ENCODE data around the gene TPGS2. TPM values are rescaled to one million over a fixed set of nuclear protein-coding genes. Genes with fewer than 3 reads are reported as not detected.

The TPGS2 gene
- total RNA-seq, 1 donor from 2014 or later, result 95.4 TPM

GRCh38 chr18:36760598-36760997, 68.2 kb downstream of the TPGS2 start:
- Mint-ChIP-seq H3K27ac (ENCODE audit: unreplicated experiment) (no peak overlapping the region), H3K27me3 (ENCODE audit: unreplicated experiment) (no peaks in the 10 kb centered on the region), H3K4me3 (ENCODE audit: unreplicated experiment) (no peak overlapping the region), H3K36me3 (ENCODE audit: unreplicated experiment) (no peaks in the 10 kb centered on the region), H3K9me3 (ENCODE audit: unreplicated experiment) (no peaks in the 10 kb centered on the region), H3K4me1 (ENCODE audit: unreplicated experiment) (no peaks in the 10 kb centered on the region)
- TF ChIP-seq, protein P1, sequence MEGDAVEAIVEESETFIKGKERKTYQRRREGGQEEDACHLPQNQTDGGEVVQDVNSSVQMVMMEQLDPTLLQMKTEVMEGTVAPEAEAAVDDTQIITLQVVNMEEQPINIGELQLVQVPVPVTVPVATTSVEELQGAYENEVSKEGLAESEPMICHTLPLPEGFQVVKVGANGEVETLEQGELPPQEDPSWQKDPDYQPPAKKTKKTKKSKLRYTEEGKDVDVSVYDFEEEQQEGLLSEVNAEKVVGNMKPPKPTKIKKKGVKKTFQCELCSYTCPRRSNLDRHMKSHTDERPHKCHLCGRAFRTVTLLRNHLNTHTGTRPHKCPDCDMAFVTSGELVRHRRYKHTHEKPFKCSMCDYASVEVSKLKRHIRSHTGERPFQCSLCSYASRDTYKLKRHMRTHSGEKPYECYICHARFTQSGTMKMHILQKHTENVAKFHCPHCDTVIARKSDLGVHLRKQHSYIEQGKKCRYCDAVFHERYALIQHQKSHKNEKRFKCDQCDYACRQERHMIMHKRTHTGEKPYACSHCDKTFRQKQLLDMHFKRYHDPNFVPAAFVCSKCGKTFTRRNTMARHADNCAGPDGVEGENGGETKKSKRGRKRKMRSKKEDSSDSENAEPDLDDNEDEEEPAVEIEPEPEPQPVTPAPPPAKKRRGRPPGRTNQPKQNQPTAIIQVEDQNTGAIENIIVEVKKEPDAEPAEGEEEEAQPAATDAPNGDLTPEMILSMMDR (IDR thresholded peaks at IDR 0.05), result no peak
- DNase-seq (ENCODE audit: extremely low spot score, unreplicated experiment), result no peak

DNA sequence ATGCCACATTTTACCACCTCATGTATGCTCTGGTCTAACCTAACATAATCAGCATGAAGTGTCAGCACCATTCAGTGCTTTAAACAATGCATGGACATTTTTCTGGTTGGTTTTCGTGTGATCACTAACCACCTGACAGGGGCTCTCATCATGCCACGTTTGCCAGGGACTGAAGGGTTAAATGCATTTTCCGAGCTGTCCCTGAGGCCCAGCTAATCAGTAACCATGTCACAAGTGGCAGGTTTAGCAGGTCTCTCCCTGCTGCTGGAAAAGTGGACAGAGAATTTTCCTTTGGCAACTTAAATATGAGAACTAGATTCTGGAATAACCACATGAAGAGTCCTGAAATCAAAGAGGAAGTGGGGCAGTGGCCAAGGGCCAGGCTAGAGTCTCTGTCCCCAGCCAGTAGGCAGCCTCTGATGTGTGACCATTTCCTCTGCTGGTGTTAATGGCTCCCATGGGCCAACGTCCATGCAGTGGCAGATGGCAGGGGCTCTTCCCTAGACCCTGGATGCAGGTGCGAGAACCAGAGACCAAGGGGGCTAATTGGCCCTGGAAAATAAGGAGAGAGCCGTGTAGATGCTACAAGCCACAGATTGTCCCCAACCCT, 69.5 kb downstream of the TPGS2 start:
- Mint-ChIP-seq H3K9me3 (ENCODE audit: unreplicated experiment) (no peaks in the 10 kb centered on the region), H3K4me3 (ENCODE audit: unreplicated experiment) (no peak overlapping the region), H3K27me3 (ENCODE audit: unreplicated experiment) (no peaks in the 10 kb centered on the region), H3K27ac (ENCODE audit: unreplicated experiment) (no peak overlapping the region), H3K36me3 (ENCODE audit: unreplicated experiment) (no peaks in the 10 kb centered on the region), H3K4me1 (ENCODE audit: unreplicated experiment) (no peaks in the 10 kb centered on the region)
- TF ChIP-seq, protein P1 (IDR thresholded peaks at IDR 0.05), result no peak
- DNase-seq (ENCODE audit: extremely low spot score, unreplicated experiment), result no peak

- Mint-ChIP-seq H3K4me1 (ENCODE audit: unreplicated experiment) (no peaks in the 10 kb centered on the region), H3K27me3 (ENCODE audit: unreplicated experiment) (no peaks in the 10 kb centered on the region), H3K4me3 (ENCODE audit: unreplicated experiment) (no peak overlapping the region), H3K9me3 (ENCODE audit: unreplicated experiment) (no peaks in the 10 kb centered on the region), H3K27ac (ENCODE audit: unreplicated experiment) (no peak overlapping the region), H3K36me3 (ENCODE audit: unreplicated experiment) (no peaks in the 10 kb centered on the region)
- no peak for DNase-seq (ENCODE audit: extremely low spot score, unreplicated experiment)
- TF ChIP-seq, protein P1 (IDR thresholded peaks at IDR 0.05), result no peak
Observed at GRCh38 chr18:36758623-36759022, 70.2 kb downstream of the TPGS2 start.

GRCh38 chr18:36757991-36758390, 70.8 kb downstream of the TPGS2 start:
- Mint-ChIP-seq H3K27me3 (ENCODE audit: unreplicated experiment) (no peaks in the 10 kb centered on the region), H3K4me3 (ENCODE audit: unreplicated experiment) (no peak overlapping the region), H3K4me1 (ENCODE audit: unreplicated experiment) (no peaks in the 10 kb centered on the region), H3K9me3 (ENCODE audit: unreplicated experiment) (no peaks in the 10 kb centered on the region), H3K27ac (ENCODE audit: unreplicated experiment) (no peak overlapping the region), H3K36me3 (ENCODE audit: unreplicated experiment) (no peaks in the 10 kb centered on the region)
- no peak for DNase-seq (ENCODE audit: extremely low spot score, unreplicated experiment)
- TF ChIP-seq, protein P1 (IDR thresholded peaks at IDR 0.05), result no peak

DNA sequence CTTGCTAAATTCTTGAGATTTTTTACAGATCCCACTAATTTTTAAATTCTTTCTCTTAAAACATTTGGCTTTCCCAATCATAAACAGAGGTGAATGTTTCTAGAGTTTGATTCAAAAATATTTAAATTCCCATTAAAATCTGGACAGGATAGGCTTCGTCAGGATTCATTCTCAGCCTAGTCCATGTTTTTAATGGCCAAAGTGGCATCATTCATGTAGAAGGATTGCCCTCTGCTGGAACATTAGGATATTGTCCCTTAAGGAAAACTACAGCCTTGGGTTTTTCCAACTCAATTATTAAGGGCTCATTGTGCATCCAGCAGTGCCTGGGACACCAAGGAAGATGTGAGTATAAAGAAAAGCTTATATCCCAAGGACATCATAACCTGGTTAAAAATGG, 71.7 kb downstream of the TPGS2 start:
- TF ChIP-seq, protein P1 (IDR thresholded peaks at IDR 0.05), result peak; percentile 79
- H3K4me3 Mint-ChIP-seq (ENCODE audit: unreplicated experiment), result no peak overlapping the region
- no peak overlapping the region for H3K27ac Mint-ChIP-seq (ENCODE audit: unreplicated experiment)
- DNase-seq (ENCODE audit: extremely low spot score, unreplicated experiment), result no peak
- H3K27me3 Mint-ChIP-seq (ENCODE audit: unreplicated experiment), result no peaks in the 10 kb centered on the region
- H3K9me3 Mint-ChIP-seq (ENCODE audit: unreplicated experiment), result no peaks in the 10 kb centered on the region
- H3K4me1 Mint-ChIP-seq (ENCODE audit: unreplicated experiment), result no peaks in the 10 kb centered on the region
- H3K36me3 Mint-ChIP-seq (ENCODE audit: unreplicated experiment), result no peaks in the 10 kb centered on the region
